AG09309 (cell line): ENCODE measurements around the gene ETV6.

Source experiments
- DNase-seq: peaks from one replicate; pipeline ENCODE4 v3.0.0-alpha.2; 2010; ENCODE audit warnings: low read depth
- H3K4me3 ChIP-seq: 2 replicates; pipeline ENCODE4 v1.5.1; 2011; ENCODE audit warnings: mild to moderate bottlenecking, low read depth, low read length, moderate library complexity; ENCODE audit not compliant: control insufficient read depth
- CTCF ChIP-seq: IDR thresholded peaks from 2 replicates; pipeline ENCODE4 v1.5.1; 2011; ENCODE audit warnings: mild to moderate bottlenecking, low read depth, low read length, inconsistent platforms; ENCODE audit not compliant: insufficient read depth, control insufficient read depth; ENCODE audit errors: missing control alignments

Gene ETV6

GRCh38 chr12:11743423-11744409 is 94.2 kb downstream of the ETV6 start:
- DNase-seq = no peak
- no peak for TF ChIP-seq CTCF
- no peak overlapping the region for H3K4me3 ChIP-seq

DNA sequence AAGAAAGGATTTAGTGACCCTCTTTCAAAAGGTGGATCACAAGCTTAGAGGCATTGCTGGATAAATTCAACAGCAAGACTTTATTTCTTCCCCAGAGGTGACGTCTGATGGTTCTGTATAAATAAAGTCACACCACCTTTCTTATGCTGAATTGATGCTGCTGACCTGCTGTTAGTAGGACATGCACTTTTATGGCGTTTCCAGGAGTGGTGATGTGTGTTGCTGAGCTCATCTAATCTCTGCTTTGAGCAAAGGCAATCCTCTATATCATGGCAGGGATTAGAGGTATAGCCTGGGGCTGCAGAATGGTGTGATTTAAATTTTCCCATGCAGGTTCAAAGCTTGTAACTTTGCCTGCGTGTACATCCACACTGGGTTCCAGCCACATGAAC is 94.9 kb downstream of the ETV6 start:
- H3K4me3 ChIP-seq = no peak overlapping the region
- no peak for DNase-seq
- no peak for TF ChIP-seq CTCF

DNA sequence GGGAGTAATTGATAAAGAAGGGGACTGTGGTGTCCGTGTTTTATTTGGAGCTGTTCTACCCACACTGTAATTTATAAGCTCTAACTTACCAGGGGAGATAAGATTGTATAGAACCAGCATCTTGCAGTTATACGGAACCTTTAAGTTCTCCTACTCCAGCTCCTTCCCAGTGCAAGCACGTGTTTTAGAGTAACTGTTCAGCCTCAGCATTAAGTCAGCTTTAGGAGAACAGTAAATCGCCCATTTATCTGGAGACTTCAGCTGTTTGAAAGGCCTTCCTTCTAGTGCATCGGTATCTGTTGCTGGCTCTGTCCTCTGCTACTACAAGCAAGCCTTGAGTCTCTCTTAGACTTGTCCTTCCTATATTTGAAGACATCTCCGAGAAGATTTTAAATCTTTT is 95.6 kb downstream of the ETV6 start:
- DNase-seq = no peak
- TF ChIP-seq CTCF = no peak
- no peak overlapping the region for H3K4me3 ChIP-seq

DNA sequence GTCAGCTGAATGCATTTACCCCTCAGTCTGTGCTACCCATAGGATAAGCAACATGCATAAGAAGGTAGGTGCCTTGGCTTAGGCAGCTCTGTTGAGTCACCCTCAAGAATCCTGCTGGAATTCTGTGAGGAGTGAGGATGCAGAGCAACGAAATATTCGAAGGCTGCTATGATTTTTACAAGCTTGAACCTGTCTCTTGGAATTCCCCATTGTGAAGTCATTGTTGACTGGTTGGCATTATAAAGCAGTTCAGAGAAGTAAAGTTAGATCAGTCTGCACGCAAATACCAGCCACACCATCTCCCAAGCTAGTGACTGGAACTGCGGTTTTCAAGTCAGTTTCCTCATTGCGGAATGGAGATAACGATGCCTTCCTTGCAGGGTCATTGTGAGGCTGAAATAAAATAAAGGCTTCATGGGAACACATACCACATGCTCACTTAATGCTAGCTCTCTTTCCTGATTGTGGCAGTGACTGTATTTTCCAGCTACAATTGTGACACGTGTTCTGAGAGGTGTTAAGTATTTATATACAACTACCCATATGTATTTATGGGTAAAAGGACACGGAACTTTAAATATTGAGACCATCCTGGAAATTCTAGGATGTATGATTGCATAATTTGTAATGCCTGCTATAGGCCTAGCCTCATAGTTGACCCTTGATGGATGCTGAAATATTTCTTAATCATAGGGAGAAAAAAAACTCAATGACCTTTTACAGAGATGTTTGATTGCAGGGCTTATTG is 96.7 kb downstream of the ETV6 start:
- no peak for TF ChIP-seq CTCF
- no peak overlapping the region for H3K4me3 ChIP-seq
- peak; percentile 81 for DNase-seq

GRCh38 chr12:11746940-11747716 is 97.7 kb downstream of the ETV6 start:
- H3K4me3 ChIP-seq = no peak overlapping the region
- TF ChIP-seq CTCF = no peak
- DNase-seq = no peak

- TF ChIP-seq CTCF = no peak
- no peak for DNase-seq
- no peak overlapping the region for H3K4me3 ChIP-seq
Measured at GRCh38 chr12:11747969-11748368, 98.5 kb downstream of the ETV6 start.
